ENCODE data around the gene AGER.

AGER gene

DNA sequence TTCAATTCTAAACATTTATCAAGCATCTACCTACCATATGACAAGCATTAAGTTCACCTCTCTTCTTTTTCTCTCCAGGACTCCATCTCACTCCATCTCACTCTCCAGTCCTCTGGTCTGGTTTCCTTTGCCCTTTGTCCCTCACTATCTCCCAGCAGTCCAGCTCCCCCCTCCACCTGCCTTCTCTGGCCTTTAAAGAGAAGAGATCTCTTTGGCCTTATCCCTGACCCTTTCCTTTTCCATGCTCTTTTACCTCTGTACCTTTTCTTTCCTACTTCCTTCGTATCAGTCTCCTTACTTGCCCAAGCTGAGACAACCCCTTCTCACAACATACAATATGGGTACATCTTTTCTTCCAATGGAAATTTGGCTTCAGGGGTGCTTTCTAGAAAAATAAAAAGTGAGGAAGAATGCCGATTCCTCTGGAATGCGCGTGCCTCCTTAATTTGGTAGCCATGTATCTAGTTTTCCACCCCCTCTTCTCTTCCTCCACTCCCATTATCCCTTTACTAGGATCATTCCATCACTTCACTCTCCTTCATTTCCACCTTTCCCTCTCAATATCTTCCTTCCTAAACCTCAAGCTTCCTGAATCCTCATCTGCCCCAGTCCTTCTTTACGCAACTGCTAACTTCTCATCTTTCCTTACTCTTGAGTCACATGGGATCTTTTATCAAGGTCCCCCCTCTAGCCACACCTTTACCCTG lies 7.4 kb downstream of the AGER start:
- Histone ChIP-seq H3K27me3 (no peaks in the 10 kb centered on the region), H3K4me1 (ENCODE audit: control insufficient read depth in 1 of 2, insufficient read depth in 1 of 2, low read depth in 1 of 2, low read length in 1 of 2) (peaks cover 50 to 58% of the 10 kb centered on the region in 2 experiments), H3K9me3 (no peaks in the 10 kb centered on the region), H3K4me3 (ENCODE audit: low read depth in 1 of 2, low read length in 1 of 2) (peak overlapping the region; percentile 75 to 92), H3K36me3 (peaks cover 14% of the 10 kb centered on the region), H3K27ac (peak overlapping the region; percentile 97)
- TF ChIP-seq, protein P1, sequence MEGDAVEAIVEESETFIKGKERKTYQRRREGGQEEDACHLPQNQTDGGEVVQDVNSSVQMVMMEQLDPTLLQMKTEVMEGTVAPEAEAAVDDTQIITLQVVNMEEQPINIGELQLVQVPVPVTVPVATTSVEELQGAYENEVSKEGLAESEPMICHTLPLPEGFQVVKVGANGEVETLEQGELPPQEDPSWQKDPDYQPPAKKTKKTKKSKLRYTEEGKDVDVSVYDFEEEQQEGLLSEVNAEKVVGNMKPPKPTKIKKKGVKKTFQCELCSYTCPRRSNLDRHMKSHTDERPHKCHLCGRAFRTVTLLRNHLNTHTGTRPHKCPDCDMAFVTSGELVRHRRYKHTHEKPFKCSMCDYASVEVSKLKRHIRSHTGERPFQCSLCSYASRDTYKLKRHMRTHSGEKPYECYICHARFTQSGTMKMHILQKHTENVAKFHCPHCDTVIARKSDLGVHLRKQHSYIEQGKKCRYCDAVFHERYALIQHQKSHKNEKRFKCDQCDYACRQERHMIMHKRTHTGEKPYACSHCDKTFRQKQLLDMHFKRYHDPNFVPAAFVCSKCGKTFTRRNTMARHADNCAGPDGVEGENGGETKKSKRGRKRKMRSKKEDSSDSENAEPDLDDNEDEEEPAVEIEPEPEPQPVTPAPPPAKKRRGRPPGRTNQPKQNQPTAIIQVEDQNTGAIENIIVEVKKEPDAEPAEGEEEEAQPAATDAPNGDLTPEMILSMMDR (IDR thresholded peaks at IDR 0.05): no peak

DNA sequence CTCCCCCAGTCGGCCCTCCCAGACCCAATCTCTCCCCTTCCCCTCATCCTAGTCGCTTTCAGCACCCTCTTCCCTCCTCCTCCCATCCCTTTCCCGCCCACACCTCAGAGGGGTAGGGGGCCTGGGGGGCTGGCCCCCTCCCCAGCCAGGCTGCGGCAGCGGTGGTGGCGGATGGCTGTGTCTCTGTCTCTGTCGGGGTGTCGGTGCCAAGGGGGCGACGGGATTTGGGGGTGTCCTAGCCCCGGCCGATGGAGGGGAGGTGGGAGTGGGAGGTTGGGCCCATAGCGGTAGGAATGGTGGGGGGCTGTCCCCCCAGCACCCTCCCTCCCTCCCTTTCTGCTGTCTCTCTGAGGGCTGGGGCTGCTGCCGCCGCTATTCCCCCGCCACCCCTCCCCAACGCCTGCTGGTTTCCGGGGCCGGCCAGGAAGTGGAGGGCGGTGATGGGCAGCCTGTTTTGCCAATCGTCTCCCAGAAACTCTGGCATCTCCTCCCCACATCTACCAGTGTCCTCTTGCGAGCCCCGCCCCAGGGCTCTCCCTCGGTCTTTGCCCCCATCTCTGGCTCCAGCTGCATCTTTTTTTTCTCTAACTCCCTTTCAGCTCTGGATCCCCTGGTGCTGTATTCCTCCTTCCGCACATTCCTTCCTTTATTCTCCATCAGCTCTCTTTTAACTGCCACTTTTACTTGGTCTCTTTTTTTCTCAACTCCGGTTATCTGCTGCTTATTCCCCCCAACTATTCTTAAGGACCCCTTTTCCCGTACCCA lies 8.2 kb downstream of the AGER start, which contains the start of gene AGPAT1:
Gene AGPAT1 (minus strand): TSS at position 374 of the 765 bp plus-strand sequence. CDS start 4,588 bp downstream, outside the sequence.
- peaks cover 50 to 58% of the 10 kb centered on the region in 2 experiments for H3K4me1 ChIP-seq (ENCODE audit: control insufficient read depth in 1 of 2, insufficient read depth in 1 of 2, low read depth in 1 of 2, low read length in 1 of 2)
- TF ChIP-seq, protein P1 (IDR thresholded peaks at IDR 0.05): peak; percentile 26

DNA sequence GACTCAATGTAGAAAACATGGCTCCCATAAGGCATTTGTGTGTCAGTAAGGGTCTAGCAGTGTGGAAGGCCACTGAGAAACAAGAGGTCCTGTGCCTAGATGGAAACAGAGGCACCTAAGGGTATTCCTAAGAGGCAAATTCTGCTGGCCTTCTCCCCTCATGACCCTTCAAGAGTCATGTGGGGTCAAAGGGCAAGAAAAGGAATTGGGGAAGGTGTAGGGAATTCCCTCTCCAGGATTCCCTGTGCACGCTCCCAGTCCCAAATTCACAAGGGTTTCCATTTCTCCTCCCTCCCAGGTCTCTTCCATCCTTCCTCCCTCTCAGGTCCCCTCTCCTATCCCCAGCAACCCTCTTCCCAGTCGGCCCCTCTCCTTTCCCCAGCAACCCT lies 8.7 kb downstream of the AGER start:
- Histone ChIP-seq H3K9me3 (no peaks in the 10 kb centered on the region), H3K4me1 (ENCODE audit: control insufficient read depth in 1 of 2, insufficient read depth in 1 of 2, low read depth in 1 of 2, low read length in 1 of 2) (peaks cover 50 to 58% of the 10 kb centered on the region in 2 experiments), H3K27me3 (no peaks in the 10 kb centered on the region), H3K4me3 (ENCODE audit: low read depth in 1 of 2, low read length in 1 of 2) (peak overlapping the region; percentile 75 to 92), H3K27ac (peak overlapping the region; percentile 97), H3K36me3 (peaks cover 11% of the 10 kb centered on the region)
- TF ChIP-seq, protein P1 (IDR thresholded peaks at IDR 0.05): no peak

More for the DNA sequence above, 8.2 kb downstream of the AGER start, which contains the start of gene AGPAT1:
- Histone ChIP-seq H3K27ac (peak within 1 kb of the TSS; percentile 97), H3K4me3 (ENCODE audit: low read depth in 1 of 2, low read length in 1 of 2) (peak within 1 kb of the TSS; percentile 75 to 92), H3K36me3 (peaks cover 11% of the 10 kb centered on the region), H3K9me3 (no peaks in the 10 kb centered on the region), H3K27me3 (no peaks in the 10 kb centered on the region)

DNA sequence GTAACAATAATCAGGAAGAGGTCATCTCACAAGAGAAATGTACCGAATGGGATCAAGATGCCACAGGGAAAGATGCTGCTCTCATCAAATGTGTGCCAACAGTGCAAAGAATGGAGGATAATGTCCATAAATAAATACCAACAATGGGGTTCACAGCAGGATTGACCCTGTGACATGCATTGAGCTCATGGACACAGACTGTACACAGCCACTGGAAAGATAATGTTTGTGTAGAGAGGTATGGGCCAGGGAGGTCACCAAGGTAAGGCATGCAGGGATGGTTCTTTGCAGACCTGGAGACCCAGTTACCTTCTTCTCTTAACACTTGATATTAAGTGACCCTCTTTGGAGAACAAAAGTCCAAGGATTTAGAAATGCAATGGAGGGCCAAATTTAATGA lies 9.6 kb downstream of the AGER start:
- H3K36me3 ChIP-seq: peaks cover 19% of the 10 kb centered on the region
- H3K27ac ChIP-seq: no peak overlapping the region
- H3K4me3 ChIP-seq (ENCODE audit: low read depth in 1 of 2, low read length in 1 of 2): no peak overlapping the region
- H3K9me3 ChIP-seq: no peaks in the 10 kb centered on the region
- H3K27me3 ChIP-seq: no peaks in the 10 kb centered on the region
- TF ChIP-seq, protein P1 (IDR thresholded peaks at IDR 0.05): no peak
- H3K4me1 ChIP-seq (ENCODE audit: control insufficient read depth in 1 of 2, insufficient read depth in 1 of 2, low read depth in 1 of 2, low read length in 1 of 2): peaks cover 46 to 55% of the 10 kb centered on the region in 2 experiments

DNA sequence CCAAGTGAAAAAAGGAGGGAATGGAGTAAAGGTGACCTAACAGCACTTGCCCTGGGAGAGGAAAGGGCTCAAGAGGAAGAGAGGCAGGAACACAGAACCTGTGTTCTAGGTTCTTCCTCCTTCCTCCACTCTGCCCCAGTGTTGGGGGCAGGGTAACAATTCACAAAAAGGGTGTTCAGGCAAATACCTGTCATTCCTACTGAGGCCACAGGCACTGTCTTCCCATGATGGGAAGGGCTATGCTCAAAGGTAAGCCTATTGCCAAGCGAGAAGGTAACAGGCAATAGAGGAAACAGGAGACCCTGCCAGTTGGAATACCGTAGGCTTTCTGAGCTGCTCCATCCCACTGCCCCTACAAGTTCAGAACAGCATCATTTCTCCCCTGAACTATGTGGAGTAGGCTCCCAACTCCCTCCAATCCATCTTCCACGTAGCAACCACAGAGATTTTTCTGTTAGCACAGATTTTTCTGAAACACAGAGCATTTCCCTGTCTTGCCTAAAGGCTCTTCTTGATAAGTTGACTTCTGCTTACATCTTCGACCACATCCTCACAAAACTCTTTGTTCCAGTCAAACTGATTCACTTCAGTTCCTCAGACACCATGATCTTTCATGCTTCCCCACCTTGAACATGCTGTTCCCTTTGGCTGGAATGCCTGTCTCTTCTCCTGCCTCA lies 10.9 kb downstream of the AGER start:
- TF ChIP-seq, protein P1 (IDR thresholded peaks at IDR 0.05): no peak
- no peaks in the 10 kb centered on the region for H3K27me3 ChIP-seq
- H3K4me1 ChIP-seq (ENCODE audit: control insufficient read depth in 1 of 2, insufficient read depth in 1 of 2, low read depth in 1 of 2, low read length in 1 of 2): peaks cover 36 to 44% of the 10 kb centered on the region in 2 experiments
- H3K36me3 ChIP-seq: peaks cover 31% of the 10 kb centered on the region
- no peaks in the 10 kb centered on the region for H3K9me3 ChIP-seq
- no peak overlapping the region for H3K4me3 ChIP-seq (ENCODE audit: low read depth in 1 of 2, low read length in 1 of 2)
- H3K27ac ChIP-seq: peak overlapping the region; percentile 44

Data from neutrophil (primary cell).